ENCODE results near the gene GXYLT2.

GXYLT2 gene

GRCh38 chr3:72962317-72962716, 74.5 kb downstream of the GXYLT2 start:
- FAIRE-seq (no peak), DNase-seq (ENCODE audit: insufficient read length, low spot score) (no peak)
- TF ChIP-seq SPI1 (IDR thresholded peaks at IDR 0.05; ENCODE audit: low read depth, low read length) (no peak), POLR2AphosphoS5 (IDR thresholded peaks at IDR 0.05; ENCODE audit: low read depth, low read length) (no peak), TAF1 (IDR thresholded peaks at IDR 0.05; ENCODE audit: low read depth, low read length) (no peak), POU2F2 (IDR thresholded peaks at IDR 0.05; ENCODE audit: low read depth, low read length) (no peak), POLR2A (IDR thresholded peaks at IDR 0.05; ENCODE audit: low read depth, low read length) (no peak), PAX5 (IDR thresholded peaks at IDR 0.05; ENCODE audit: insufficient read depth, low read length, severe bottlenecking) (no peak)

GRCh38 chr3:72964633-72965032, 76.8 kb downstream of the GXYLT2 start:
- DNase-seq (ENCODE audit: insufficient read length, low spot score) (no peak), FAIRE-seq (no peak)
- TF ChIP-seq PAX5 (IDR thresholded peaks at IDR 0.05; ENCODE audit: insufficient read depth, low read length, severe bottlenecking), result no peak
- no peak for TF ChIP-seq POLR2A (IDR thresholded peaks at IDR 0.05; ENCODE audit: low read depth, low read length)
- no peak for TF ChIP-seq TAF1 (IDR thresholded peaks at IDR 0.05; ENCODE audit: low read depth, low read length)
- TF ChIP-seq POU2F2 (IDR thresholded peaks at IDR 0.05; ENCODE audit: low read depth, low read length), result no peak
- TF ChIP-seq POLR2AphosphoS5 (IDR thresholded peaks at IDR 0.05; ENCODE audit: low read depth, low read length), result no peak
- no peak for TF ChIP-seq SPI1 (IDR thresholded peaks at IDR 0.05; ENCODE audit: low read depth, low read length)

- DNase-seq (ENCODE audit: insufficient read length, low spot score) (no peak), FAIRE-seq (no peak)
- TF ChIP-seq TAF1 (IDR thresholded peaks at IDR 0.05; ENCODE audit: low read depth, low read length) (no peak), POLR2AphosphoS5 (IDR thresholded peaks at IDR 0.05; ENCODE audit: low read depth, low read length) (no peak), SPI1 (IDR thresholded peaks at IDR 0.05; ENCODE audit: low read depth, low read length) (no peak), PAX5 (IDR thresholded peaks at IDR 0.05; ENCODE audit: insufficient read depth, low read length, severe bottlenecking) (no peak), POU2F2 (IDR thresholded peaks at IDR 0.05; ENCODE audit: low read depth, low read length) (no peak), POLR2A (IDR thresholded peaks at IDR 0.05; ENCODE audit: low read depth, low read length) (no peak)
Observed at GRCh38 chr3:72968266-72968664, 80.4 kb downstream of the GXYLT2 start.

- no peak for DNase-seq (ENCODE audit: insufficient read length, low spot score)
- TF ChIP-seq TAF1 (IDR thresholded peaks at IDR 0.05; ENCODE audit: low read depth, low read length) (no peak), PAX5 (IDR thresholded peaks at IDR 0.05; ENCODE audit: insufficient read depth, low read length, severe bottlenecking) (no peak), POLR2A (IDR thresholded peaks at IDR 0.05; ENCODE audit: low read depth, low read length) (no peak), POLR2AphosphoS5 (IDR thresholded peaks at IDR 0.05; ENCODE audit: low read depth, low read length) (no peak), SPI1 (IDR thresholded peaks at IDR 0.05; ENCODE audit: low read depth, low read length) (no peak), POU2F2 (IDR thresholded peaks at IDR 0.05; ENCODE audit: low read depth, low read length) (no peak)
- FAIRE-seq, result no peak
Observed at GRCh38 chr3:72969766-72970165, 81.9 kb downstream of the GXYLT2 start.

GRCh38 chr3:72970942-72971341, 83.1 kb downstream of the GXYLT2 start:
- DNase-seq (ENCODE audit: insufficient read length, low spot score) (no peak), FAIRE-seq (no peak)
- TF ChIP-seq TAF1 (IDR thresholded peaks at IDR 0.05; ENCODE audit: low read depth, low read length), result no peak
- no peak for TF ChIP-seq PAX5 (IDR thresholded peaks at IDR 0.05; ENCODE audit: insufficient read depth, low read length, severe bottlenecking)
- no peak for TF ChIP-seq SPI1 (IDR thresholded peaks at IDR 0.05; ENCODE audit: low read depth, low read length)
- no peak for TF ChIP-seq POLR2A (IDR thresholded peaks at IDR 0.05; ENCODE audit: low read depth, low read length)
- TF ChIP-seq POLR2AphosphoS5 (IDR thresholded peaks at IDR 0.05; ENCODE audit: low read depth, low read length), result no peak
- TF ChIP-seq POU2F2 (IDR thresholded peaks at IDR 0.05; ENCODE audit: low read depth, low read length), result no peak

- FAIRE-seq, result no peak
- DNase-seq (ENCODE audit: insufficient read length, low spot score), result no peak
- TF ChIP-seq PAX5 (IDR thresholded peaks at IDR 0.05; ENCODE audit: insufficient read depth, low read length, severe bottlenecking) (no peak), SPI1 (IDR thresholded peaks at IDR 0.05; ENCODE audit: low read depth, low read length) (no peak), POLR2AphosphoS5 (IDR thresholded peaks at IDR 0.05; ENCODE audit: low read depth, low read length) (no peak), POLR2A (IDR thresholded peaks at IDR 0.05; ENCODE audit: low read depth, low read length) (no peak), TAF1 (IDR thresholded peaks at IDR 0.05; ENCODE audit: low read depth, low read length) (no peak), POU2F2 (IDR thresholded peaks at IDR 0.05; ENCODE audit: low read depth, low read length) (no peak)
Observed at GRCh38 chr3:72972706-72973030, 84.8 kb downstream of the GXYLT2 start.

- DNase-seq (ENCODE audit: insufficient read length, low spot score) (no peak), FAIRE-seq (no peak)
- TF ChIP-seq PAX5 (IDR thresholded peaks at IDR 0.05; ENCODE audit: insufficient read depth, low read length, severe bottlenecking), result no peak
Observed at GRCh38 chr3:72973031-72973723, 85.3 kb downstream of the GXYLT2 start.

- FAIRE-seq (no peak), DNase-seq (ENCODE audit: insufficient read length, low spot score) (no peak)
- TF ChIP-seq POU2F2 (IDR thresholded peaks at IDR 0.05; ENCODE audit: low read depth, low read length), result no peak
- no peak for TF ChIP-seq SPI1 (IDR thresholded peaks at IDR 0.05; ENCODE audit: low read depth, low read length)
- no peak for TF ChIP-seq PAX5 (IDR thresholded peaks at IDR 0.05; ENCODE audit: insufficient read depth, low read length, severe bottlenecking)
- TF ChIP-seq TAF1 (IDR thresholded peaks at IDR 0.05; ENCODE audit: low read depth, low read length), result no peak
- TF ChIP-seq POLR2A (IDR thresholded peaks at IDR 0.05; ENCODE audit: low read depth, low read length), result no peak
Observed at GRCh38 chr3:72973786-72974185, 85.9 kb downstream of the GXYLT2 start.

- DNase-seq (ENCODE audit: insufficient read length, low spot score), result no peak
- peak; percentile 64 for FAIRE-seq
- TF ChIP-seq POU2F2 (IDR thresholded peaks at IDR 0.05; ENCODE audit: low read depth, low read length), result no peak
- no peak for TF ChIP-seq POLR2AphosphoS5 (IDR thresholded peaks at IDR 0.05; ENCODE audit: low read depth, low read length)
Observed at GRCh38 chr3:72974956-72975355, 87.1 kb downstream of the GXYLT2 start.

GRCh38 chr3:72976281-72976741, 88.5 kb downstream of the GXYLT2 start:
- peak; percentile 67 for FAIRE-seq
- DNase-seq (ENCODE audit: insufficient read length, low spot score), result no peak
- TF ChIP-seq POU2F2 (IDR thresholded peaks at IDR 0.05; ENCODE audit: low read depth, low read length) (no peak), SPI1 (IDR thresholded peaks at IDR 0.05; ENCODE audit: low read depth, low read length) (no peak), TAF1 (IDR thresholded peaks at IDR 0.05; ENCODE audit: low read depth, low read length) (no peak), POLR2AphosphoS5 (IDR thresholded peaks at IDR 0.05; ENCODE audit: low read depth, low read length) (no peak), POLR2A (IDR thresholded peaks at IDR 0.05; ENCODE audit: low read depth, low read length) (no peak), PAX5 (IDR thresholded peaks at IDR 0.05; ENCODE audit: insufficient read depth, low read length, severe bottlenecking) (no peak)

Data from GM12891 (cell line).